Neuronal stem cell (in vitro differentiated cells): ENCODE data around the gene TAB3.
A peak's percentile ranks its signal among the peaks of the same experiment; 100 is the strongest.

Experiments
- DNase-seq: peaks from one replicate; pipeline ENCODE4 v3.0.0-alpha.2; 2013; ENCODE audit warnings: low spot score
- H2AFZ ChIP-seq: one replicate; pipeline ENCODE4 v1.6.1; 2013; ENCODE audit warnings: mild to moderate bottlenecking, low read length, inconsistent platforms
- H2AK5ac ChIP-seq: 2 replicates; pipeline ENCODE4 v1.6.1; 2013; ENCODE audit warnings: low read depth, mild to moderate bottlenecking, inconsistent platforms, low read length, moderate library complexity, mixed read lengths
- H2BK120ac ChIP-seq: 2 replicates; pipeline ENCODE4 v1.6.1; 2013; ENCODE audit warnings: low read depth, mild to moderate bottlenecking, inconsistent platforms, low read length, moderate library complexity, mixed read lengths
- H2BK12ac ChIP-seq: one replicate; pipeline ENCODE4 v1.6.1; 2013; ENCODE audit warnings: low read length, inconsistent platforms
- H2BK15ac ChIP-seq: 2 replicates; pipeline ENCODE4 v1.6.1; 2013; ENCODE audit warnings: mild to moderate bottlenecking, low read length, inconsistent platforms, mixed read lengths
- H2BK5ac ChIP-seq: one replicate; pipeline ENCODE4 v1.6.1; 2013; ENCODE audit warnings: inconsistent platforms, mild to moderate bottlenecking, low read length, moderate library complexity
- H3K14ac ChIP-seq: one replicate; pipeline ENCODE4 v1.6.1; 2013; ENCODE audit warnings: low read length, inconsistent platforms
- H3K18ac ChIP-seq: 2 replicates; pipeline ENCODE4 v1.6.1; 2013; ENCODE audit warnings: low read length, inconsistent platforms
- H3K23ac ChIP-seq: 2 replicates; pipeline ENCODE4 v1.6.1; 2013; ENCODE audit warnings: low read depth, mild to moderate bottlenecking, mixed read lengths, low read length, inconsistent platforms; ENCODE audit not compliant: poor library complexity
- H3K27ac ChIP-seq: replicated peaks from 3 replicates; pipeline ENCODE4 v1.5.1; 2013; ENCODE audit warnings: low read length, inconsistent platforms
- H3K27me3 ChIP-seq, 3 experiments: 2 replicates each; pipeline ENCODE4 v1.6.1; 2013; ENCODE audit warnings: low read length in 3 of 3, mild to moderate bottlenecking in 2 of 3, inconsistent platforms in 1 of 3, low read depth in 1 of 3, mixed read lengths in 1 of 3, moderate library complexity in 1 of 3; ENCODE audit not compliant: control insufficient read depth in 3 of 3, insufficient read depth in 3 of 3
- H3K36me3 ChIP-seq, 2 donors: replicated peaks in 1 of 2; 2 replicates each; pipeline ENCODE4 v1.6.1; 2013; ENCODE audit warnings: low read length in 2 of 2; ENCODE audit not compliant: control insufficient read depth in 2 of 2, insufficient read depth in 2 of 2
- H3K4ac ChIP-seq: 2 replicates; pipeline ENCODE4 v1.6.1; 2013; ENCODE audit warnings: inconsistent platforms, mild to moderate bottlenecking, low read length, moderate library complexity
- H3K4me1 ChIP-seq, 2 donors: 1 replicate in 1 of 2; 2 replicates in 1 of 2; pipeline ENCODE4 v1.6.1; 2013; ENCODE audit warnings: low read length in 2 of 2, low read depth in 1 of 2; ENCODE audit not compliant: control insufficient read depth in 2 of 2, insufficient read depth in 1 of 2
- H3K4me2 ChIP-seq: one replicate; pipeline ENCODE4 v1.6.1; 2013; ENCODE audit warnings: mild to moderate bottlenecking, low read length, inconsistent platforms; ENCODE audit not compliant: insufficient read depth, poor library complexity, severe bottlenecking
- H3K4me3 ChIP-seq, 2 donors: 2 replicates each; pipeline ENCODE4 v1.5.1; 2013; ENCODE audit warnings: low read length in 2 of 2, mild to moderate bottlenecking in 2 of 2, inconsistent platforms in 1 of 2, moderate library complexity in 1 of 2
- H3K79me1 ChIP-seq: one replicate; pipeline ENCODE4 v1.6.1; 2013; ENCODE audit warnings: low read depth, mild to moderate bottlenecking, inconsistent platforms, low read length, moderate library complexity
- H3K9ac ChIP-seq: one replicate; pipeline ENCODE4 v1.6.1; 2013; ENCODE audit warnings: mild to moderate bottlenecking, low read depth, low read length, inconsistent platforms; ENCODE audit not compliant: poor library complexity
- H3K9me3 ChIP-seq, 2 donors: replicated peaks in 1 of 2; 2 replicates each; pipeline versions ENCODE3 to v1.6.1; 2013; ENCODE audit warnings: low read length in 2 of 2, mild to moderate bottlenecking in 2 of 2, inconsistent platforms in 1 of 2, low read depth in 1 of 2, mixed read lengths in 1 of 2, moderate library complexity in 1 of 2; ENCODE audit not compliant: control insufficient read depth in 2 of 2, insufficient read depth in 1 of 2
- H4K8ac ChIP-seq: one replicate; pipeline ENCODE4 v1.6.1; 2013; ENCODE audit warnings: low read depth, mild to moderate bottlenecking, inconsistent platforms, low read length, moderate library complexity
- H4K91ac ChIP-seq: one replicate; pipeline ENCODE4 v1.6.1; 2013; ENCODE audit warnings: low read length, low read depth, mild to moderate bottlenecking, inconsistent platforms; ENCODE audit not compliant: poor library complexity
- WGBS, 2 donors: extraction: QIAGEN DNeasy Blood & Tissue Kit; methylation state at CpG; one replicate each; pipeline ENCODE4 v1.1.7; 2013; ENCODE audit warnings: missing lambda C conversion rate in 2 of 2, mixed read lengths in 1 of 2; ENCODE audit not compliant: insufficient read length in 2 of 2, insufficient replicate concordance in 1 of 2; ENCODE audit errors: extremely low coverage in 2 of 2; 5-methylcytosine and 5-hydroxymethylcytosine counted together

TAB3 gene

GRCh38 chrX:30795981-30796958, 92.8 kb downstream of the TAB3 start:
- Histone ChIP-seq H3K23ac (peak overlapping the region; percentile 65), H2BK5ac (no peak overlapping the region), H3K9ac (no peak overlapping the region), H3K4me2 (no peak overlapping the region), H3K14ac (peak overlapping the region; percentile 89), H3K27me3 (no peaks in the 10 kb centered on the region), H3K18ac (peak overlapping the region; percentile 38), H2AK5ac (no peak overlapping the region), H4K8ac (no peak overlapping the region), H3K36me3 (no peaks in the 10 kb centered on the region), H3K79me1 (peaks cover 2% of the 10 kb centered on the region), H3K4me3 (peak overlapping the region in 1 of 2 donors; percentile 22), H3K27ac (no peak overlapping the region), H2BK120ac (no peak overlapping the region), H3K4me1 (no peaks in the 10 kb centered on the region), H4K91ac (no peak overlapping the region), H3K4ac (no peak overlapping the region), H3K9me3 (peaks cover 0 to 22% of the 10 kb centered on the region in 2 donors), H2BK12ac (peak overlapping the region; percentile 16), H2AFZ (no peak overlapping the region), H2BK15ac (peak overlapping the region; percentile 55)
- no peak for DNase-seq
- WGBS, 2 donors, result no CpG with 5 or more reads among the region's 6 CpGs

- H3K18ac ChIP-seq, result no peak overlapping the region
- no peak overlapping the region for H3K4me2 ChIP-seq
- H2BK120ac ChIP-seq, result no peak overlapping the region
- H2BK5ac ChIP-seq, result no peak overlapping the region
- H2AFZ ChIP-seq, result no peak overlapping the region
- H3K23ac ChIP-seq, result peak overlapping the region; percentile 14
- no peaks in the 10 kb centered on the region for H3K79me1 ChIP-seq
- DNase-seq, result no peak
- H3K4me1 ChIP-seq, result no peaks in the 10 kb centered on the region
- H2BK12ac ChIP-seq, result no peak overlapping the region
- H2AK5ac ChIP-seq, result no peak overlapping the region
- no peak overlapping the region for H3K14ac ChIP-seq
- H4K91ac ChIP-seq, result peak overlapping the region; percentile 5
- no peak overlapping the region for H2BK15ac ChIP-seq
- H3K27me3 ChIP-seq, result no peaks in the 10 kb centered on the region
- H3K9ac ChIP-seq, result no peak overlapping the region
- no CpG with 5 or more reads among the region's 2 CpGs for WGBS, 2 donors
- H4K8ac ChIP-seq, result no peak overlapping the region
- H3K4me3 ChIP-seq, result no peak overlapping the region
- no peak overlapping the region for H3K4ac ChIP-seq
- no peak overlapping the region for H3K27ac ChIP-seq
- no peaks in the 10 kb centered on the region for H3K36me3 ChIP-seq
- H3K9me3 ChIP-seq, result peaks cover 0 to 17% of the 10 kb centered on the region in 2 donors
Observed at GRCh38 chrX:30794497-30794896, 94.6 kb downstream of the TAB3 start.

GRCh38 chrX:30793767-30794103, 95.3 kb downstream of the TAB3 start:
- no peak overlapping the region for H3K4me2 ChIP-seq
- H3K18ac ChIP-seq, result no peak overlapping the region
- no peaks in the 10 kb centered on the region for H3K4me1 ChIP-seq
- no peaks in the 10 kb centered on the region for H3K27me3 ChIP-seq
- DNase-seq, result no peak
- no peaks in the 10 kb centered on the region for H3K79me1 ChIP-seq
- WGBS, 2 donors, result no CpG with 5 or more reads among the region's 1 CpG
- H2AK5ac ChIP-seq, result no peak overlapping the region
- no peak overlapping the region for H3K9ac ChIP-seq
- peaks cover 0 to 11% of the 10 kb centered on the region in 2 donors for H3K9me3 ChIP-seq
- no peak overlapping the region for H4K8ac ChIP-seq
- H4K91ac ChIP-seq, result no peak overlapping the region
- H3K36me3 ChIP-seq, result no peaks in the 10 kb centered on the region
- H2BK120ac ChIP-seq, result no peak overlapping the region
- H2BK5ac ChIP-seq, result no peak overlapping the region
- no peak overlapping the region for H3K27ac ChIP-seq
- H3K4me3 ChIP-seq, result no peak overlapping the region
- no peak overlapping the region for H2BK15ac ChIP-seq
- H3K4ac ChIP-seq, result no peak overlapping the region
- H2AFZ ChIP-seq, result no peak overlapping the region
- H3K14ac ChIP-seq, result peak overlapping the region; percentile 87
- H3K23ac ChIP-seq, result peak overlapping the region; percentile 19
- H2BK12ac ChIP-seq, result no peak overlapping the region

GRCh38 chrX:30793075-30793766, 95.8 kb downstream of the TAB3 start:
- no CpG with 5 or more reads among the region's 3 CpGs for WGBS, 2 donors
- no peak overlapping the region for H3K27ac ChIP-seq
- no peak overlapping the region for H2AK5ac ChIP-seq
- H2BK12ac ChIP-seq, result no peak overlapping the region
- H3K36me3 ChIP-seq, result no peaks in the 10 kb centered on the region
- H3K9ac ChIP-seq, result no peak overlapping the region
- H2BK5ac ChIP-seq, result no peak overlapping the region
- H3K4me2 ChIP-seq, result no peak overlapping the region
- peaks cover 0 to 13% of the 10 kb centered on the region in 2 donors for H3K9me3 ChIP-seq
- no peak overlapping the region for H4K91ac ChIP-seq
- H3K4me1 ChIP-seq, result no peaks in the 10 kb centered on the region
- no peak for DNase-seq
- no peak overlapping the region for H2BK15ac ChIP-seq
- H3K4ac ChIP-seq, result no peak overlapping the region
- H3K79me1 ChIP-seq, result no peaks in the 10 kb centered on the region
- no peak overlapping the region for H3K18ac ChIP-seq
- no peak overlapping the region for H2BK120ac ChIP-seq
- H3K14ac ChIP-seq, result peak overlapping the region; percentile 87
- H4K8ac ChIP-seq, result no peak overlapping the region
- H3K4me3 ChIP-seq, result peak overlapping the region in 1 of 2 donors; percentile 50
- no peak overlapping the region for H2AFZ ChIP-seq
- H3K23ac ChIP-seq, result peak overlapping the region; percentile 19
- H3K27me3 ChIP-seq, result no peaks in the 10 kb centered on the region
